ENCODE measurements around the gene SLC9A5.

GRCh38 chr16:67257486-67258160 is 8.8 kb downstream of the SLC9A5 start:
- TF ChIP-seq CTCF (conservative IDR thresholded peaks at IDR 0.05 in 1 of 2, IDR thresholded peaks at IDR 0.05 in 1 of 2; ENCODE audit: extremely low read depth in 1 of 2, insufficient read depth in 1 of 2, low read depth in 1 of 2, low read length in 2 of 2) (no peak), EZH2 (IDR thresholded peaks at IDR 0.05; ENCODE audit: borderline replicate concordance, low read length) (no peak)

All from mammary epithelial cell (primary cell).